Tibial nerve (tissue), 4 donors: Measurements from ENCODE around the gene NLRP13. TPM values are rescaled to one million over a fixed set of nuclear protein-coding genes. Genes with fewer than 3 reads are reported as not detected.

Source experiments
- DNase-seq, 2 donors: peaks; one replicate each; pipeline ENCODE4 v3.0.0-alpha.2; 2019; ENCODE audit warnings: low spot score in 2 of 2
- H3K27ac ChIP-seq, 4 donors: fragments of 200-600 bp; sonication (generic) in 3 of 4; one replicate each; pipeline ENCODE4 v1.5.1; 2017 to 2019; ENCODE audit warnings: mild to moderate bottlenecking in 1 of 4
- H3K27me3 ChIP-seq, 2 donors: fragments of 200-600 bp; sonication (generic) in 1 of 2; one replicate each; pipeline versions ENCODE4 v1.5.1 to v1.6.0; 2017 to 2019
- H3K36me3 ChIP-seq, 3 donors: fragments of 200-600 bp; sonication (generic); one replicate each; pipeline ENCODE4 v1.5.1; 2018 to 2019
- H3K4me1 ChIP-seq, 4 donors: fragments of 200-600 bp; sonication (generic) in 3 of 4; one replicate each; pipeline ENCODE4 v1.5.1; 2017 to 2019
- H3K4me3 ChIP-seq, 4 donors: fragments of 200-600 bp; sonication (generic) in 3 of 4; one replicate each; pipeline ENCODE4 v1.5.1; 2017 to 2019; ENCODE audit warnings: mild to moderate bottlenecking in 1 of 4, moderate library complexity in 1 of 4
- H3K9me3 ChIP-seq, 4 donors: fragments of 200-600 bp; sonication (generic) in 3 of 4; one replicate each; pipeline ENCODE4 v1.5.1; 2017 to 2019
- CTCF ChIP-seq, 5 experiments: fragments of 200-600 bp in 3 of 5; fragments of 450-650 bp in 2 of 5; sonication (generic) in 3 of 5; IDR thresholded peaks; one replicate each; pipeline ENCODE4 v1.5.1; 2016 to 2019; ENCODE audit warnings: antibody characterized with exemption in 5 of 5, mild to moderate bottlenecking in 3 of 5, moderate library complexity in 2 of 5
- EP300 ChIP-seq, 2 donors: sonication (generic); formaldehyde crosslinking; IDR thresholded peaks; one replicate each; pipeline ENCODE4 v1.6.1; 2017; ENCODE audit warnings: antibody characterized with exemption in 2 of 2, mild to moderate bottlenecking in 1 of 2
- POLR2A ChIP-seq, 2 donors: fragments of 450-650 bp; IDR thresholded peaks; one replicate each; pipeline ENCODE4 v1.6.1; 2017; ENCODE audit warnings: antibody characterized with exemption in 2 of 2, mild to moderate bottlenecking in 2 of 2, moderate library complexity in 2 of 2
- WGBS, 2 donors: methylation state at CpG; one replicate each; pipeline ENCODE4 v1.1.5; 2018; 5-methylcytosine and 5-hydroxymethylcytosine counted together
- total RNA-seq, 4 donors: library from RNA; depleted of rRNA; stranded (reverse); fragments of >200 nt; gene quantifications; one replicate each; pipeline ENCODE4 v1.1.0, GENCODE V29; 2016

The NLRP13 gene
- total RNA-seq, 4 donors from 2014 or later, result not detected

- Histone ChIP-seq H3K36me3 (no peaks in the 10 kb centered on the region), H3K4me3 (no peak overlapping the region), H3K9me3 (peaks cover 0 to 61% (median 7%) of the 10 kb centered on the region in 4 donors), H3K27ac (no peak overlapping the region), H3K4me1 (no peaks in the 10 kb centered on the region), H3K27me3 (no peaks in the 10 kb centered on the region)
- TF ChIP-seq EP300 (IDR thresholded peaks at IDR 0.05), result no peak
- TF ChIP-seq POLR2A (IDR thresholded peaks at IDR 0.05), result no peak
- TF ChIP-seq CTCF (IDR thresholded peaks at IDR 0.05), result no peak
- 49 to 59% methylated on average over 9 of the region's 9 CpGs for WGBS, 2 donors
- no peak for DNase-seq
Measured at GRCh38 chr19:55913643-55914268, 18.4 kb downstream of the NLRP13 start.

- no peak for TF ChIP-seq POLR2A (IDR thresholded peaks at IDR 0.05)
- Histone ChIP-seq H3K4me3 (no peak overlapping the region), H3K4me1 (no peaks in the 10 kb centered on the region), H3K36me3 (no peaks in the 10 kb centered on the region), H3K9me3 (peaks cover 0 to 64% (median 7%) of the 10 kb centered on the region in 4 donors), H3K27me3 (no peaks in the 10 kb centered on the region), H3K27ac (no peak overlapping the region)
- DNase-seq, result no peak
- 79 to 82% methylated on average over 7 of the region's 7 CpGs for whole genome bisulfite sequencing, 2 donors
Measured at GRCh38 chr19:55912916-55913315, 19.2 kb downstream of the NLRP13 start.

DNA sequence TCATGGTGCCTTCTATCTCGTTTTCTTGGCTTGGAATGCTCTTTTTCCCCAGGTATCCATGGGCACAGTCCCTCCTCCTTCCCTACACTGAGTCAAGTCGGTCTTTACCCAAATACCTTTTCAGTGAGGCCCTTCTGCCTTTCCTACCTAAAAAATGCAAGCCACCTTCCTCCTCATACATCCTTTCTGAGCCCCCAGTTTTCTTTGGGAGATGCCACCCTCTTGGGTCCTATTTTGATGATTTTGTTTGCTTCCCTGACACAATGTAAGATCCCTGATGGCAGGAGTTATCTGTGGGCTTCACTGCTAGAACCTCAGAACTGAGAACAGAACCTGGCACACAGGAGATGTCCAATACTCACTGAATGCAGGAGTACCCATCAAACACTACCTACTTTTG, 22.3 kb downstream of the NLRP13 start:
- Histone ChIP-seq H3K27me3 (no peaks in the 10 kb centered on the region), H3K4me1 (no peaks in the 10 kb centered on the region), H3K36me3 (no peaks in the 10 kb centered on the region), H3K4me3 (no peak overlapping the region), H3K9me3 (peaks cover 0 to 47% (median 0%) of the 10 kb centered on the region in 4 donors), H3K27ac (no peak overlapping the region)
- 30 to 36% methylated on average over 2 of the region's 2 CpGs for WGBS, 2 donors
- no peak for DNase-seq
- TF ChIP-seq CTCF (IDR thresholded peaks at IDR 0.05), result no peak
- TF ChIP-seq EP300 (IDR thresholded peaks at IDR 0.05), result no peak
- TF ChIP-seq POLR2A (IDR thresholded peaks at IDR 0.05), result no peak

GRCh38 chr19:55907746-55908145, 24.4 kb downstream of the NLRP13 start:
- no peaks in the 10 kb centered on the region for H3K27me3 ChIP-seq
- no peak overlapping the region for H3K27ac ChIP-seq
- DNase-seq, result no peak
- TF ChIP-seq CTCF (IDR thresholded peaks at IDR 0.05), result no peak
- TF ChIP-seq EP300 (IDR thresholded peaks at IDR 0.05), result no peak
- H3K4me1 ChIP-seq, result no peaks in the 10 kb centered on the region
- H3K36me3 ChIP-seq, result no peaks in the 10 kb centered on the region
- WGBS, 2 donors, result 84 to 87% methylated on average over 3 of the region's 3 CpGs
- H3K4me3 ChIP-seq, result no peak overlapping the region
- peaks cover 0 to 44% (median 0%) of the 10 kb centered on the region in 4 donors for H3K9me3 ChIP-seq

DNA sequence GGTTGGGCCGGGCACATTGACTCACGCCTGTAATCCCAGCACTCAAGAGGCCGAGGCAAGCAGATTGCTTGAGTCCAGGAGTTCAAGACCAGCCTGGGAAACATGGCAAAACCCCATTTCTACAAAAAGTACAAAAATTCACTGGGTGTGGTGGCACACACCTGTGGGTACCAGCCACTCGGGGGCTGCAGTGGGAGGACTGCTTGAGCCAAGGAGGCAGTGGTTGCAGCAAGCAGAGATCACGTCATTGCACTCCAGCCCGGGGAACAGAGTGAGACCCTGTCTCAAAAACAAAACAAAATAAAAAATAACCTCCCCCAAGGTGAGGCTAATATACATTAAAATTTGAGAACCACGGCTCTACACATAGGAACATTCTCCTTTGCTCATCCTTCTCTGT, 24.9 kb downstream of the NLRP13 start:
- H3K9me3 ChIP-seq, result peaks cover 0 to 42% (median 0%) of the 10 kb centered on the region in 4 donors
- H3K36me3 ChIP-seq, result no peaks in the 10 kb centered on the region
- no peak overlapping the region for H3K27ac ChIP-seq
- H3K27me3 ChIP-seq, result no peaks in the 10 kb centered on the region
- TF ChIP-seq POLR2A (IDR thresholded peaks at IDR 0.05), result no peak
- no peak for TF ChIP-seq EP300 (IDR thresholded peaks at IDR 0.05)
- no peak for TF ChIP-seq CTCF (IDR thresholded peaks at IDR 0.05)
- no peaks in the 10 kb centered on the region for H3K4me1 ChIP-seq
- DNase-seq, result no peak
- WGBS, 2 donors, result 77 to 78% methylated on average over 7 of the region's 7 CpGs
- H3K4me3 ChIP-seq, result no peak overlapping the region
